ENCODE data around the gene NAGLU. TPM values are rescaled to one million over a fixed set of nuclear protein-coding genes. Genes with fewer than 3 reads are reported as not detected.

Gene NAGLU
- polyA plus RNA-seq, 1 donor (not counting 4 experiments of a cell fraction or from before 2014, with no cell fraction given), result 6.9 TPM

GRCh38 chr17:42578282-42578869 is 42.3 kb downstream of the NAGLU start:
- Histone ChIP-seq H3K27me3 (ENCODE audit: control insufficient read depth, extremely low read depth, insufficient read depth, low read length) (no peaks in the 10 kb centered on the region), H3K9me3 (ENCODE audit: control insufficient read depth, low read depth, low read length) (no peaks in the 10 kb centered on the region), H3K36me3 (ENCODE audit: control insufficient read depth in 2 of 2, extremely low read depth in 1 of 2, insufficient read depth in 2 of 2, low read length in 2 of 2) (peaks cover 28 to 40% of the 10 kb centered on the region in 2 experiments), H3K4me3 (ENCODE audit: control insufficient read depth in 2 of 3, extremely low read depth in 1 of 3, insufficient read depth in 2 of 3, low read depth in 1 of 3, low read length in 3 of 3) (peak overlapping the region; percentile 76 to 98 (median 92)), H3K4me2 (ENCODE audit: control insufficient read depth, extremely low read depth, insufficient read depth, low read depth, low read length) (peak overlapping the region; percentile 88), H4K20me1 (ENCODE audit: control insufficient read depth, extremely low read depth, insufficient read depth, low read length) (no peaks in the 10 kb centered on the region), H3K9me1 (ENCODE audit: control insufficient read depth, extremely low read depth, insufficient read depth, low read length) (no peaks in the 10 kb centered on the region), H2AFZ (ENCODE audit: control insufficient read depth, low read length) (no peak overlapping the region), H3K9ac (ENCODE audit: control insufficient read depth, extremely low read depth, insufficient read depth, low read length) (peak overlapping the region; percentile 92), H3K79me2 (ENCODE audit: control insufficient read depth, insufficient read depth, low read length) (peaks cover 30% of the 10 kb centered on the region), H3K4me1 (ENCODE audit: control insufficient read depth, extremely low read depth, insufficient read depth, low read length) (peaks cover 18% of the 10 kb centered on the region), H3K27ac (ENCODE audit: control insufficient read depth, insufficient read depth, low read length) (peak overlapping the region; percentile 79)
- FAIRE-seq (no peak), DNase-seq (ENCODE audit: low read depth, low spot score) (no peak)
- dilution Hi-C loops (cut with MboI; ENCODE audit: extremely low pct_ligation_motif_present, low sequenced_read_pairs), result no loop called here
- TF ChIP-seq EZH2 (IDR thresholded peaks at IDR 0.05; ENCODE audit: low read length) (no peak), CTCF (optimal IDR thresholded peaks at IDR 0.05 in 1 of 3, IDR thresholded peaks at IDR 0.05 in 1 of 3, conservative IDR thresholded peaks at IDR 0.05 in 1 of 3; ENCODE audit: extremely low read depth in 1 of 3, insufficient read depth in 2 of 3, low read length in 3 of 3) (peak; percentile 82 to 83 (median 83))

GRCh38 chr17:42579794-42580551 is 43.9 kb downstream of the NAGLU start:
- FAIRE-seq (no peak), DNase-seq (ENCODE audit: low read depth, low spot score) (no peak)
- H3K9ac ChIP-seq (ENCODE audit: control insufficient read depth, extremely low read depth, insufficient read depth, low read length), result no peak overlapping the region
- no peaks in the 10 kb centered on the region for H4K20me1 ChIP-seq (ENCODE audit: control insufficient read depth, extremely low read depth, insufficient read depth, low read length)
- H3K9me1 ChIP-seq (ENCODE audit: control insufficient read depth, extremely low read depth, insufficient read depth, low read length), result no peaks in the 10 kb centered on the region
- H2AFZ ChIP-seq (ENCODE audit: control insufficient read depth, low read length), result no peak overlapping the region
- H3K27ac ChIP-seq (ENCODE audit: control insufficient read depth, insufficient read depth, low read length), result no peak overlapping the region
- no peak overlapping the region for H3K4me3 ChIP-seq (ENCODE audit: control insufficient read depth in 2 of 3, extremely low read depth in 1 of 3, insufficient read depth in 2 of 3, low read depth in 1 of 3, low read length in 3 of 3)
- dilution Hi-C loops (cut with MboI; ENCODE audit: extremely low pct_ligation_motif_present, low sequenced_read_pairs), result no loop called here
- no peaks in the 10 kb centered on the region for H3K27me3 ChIP-seq (ENCODE audit: control insufficient read depth, extremely low read depth, insufficient read depth, low read length)
- no peak for TF ChIP-seq CTCF (optimal IDR thresholded peaks at IDR 0.05 in 1 of 3, IDR thresholded peaks at IDR 0.05 in 1 of 3, conservative IDR thresholded peaks at IDR 0.05 in 1 of 3; ENCODE audit: extremely low read depth in 1 of 3, insufficient read depth in 2 of 3, low read length in 3 of 3)
- no peak overlapping the region for H3K4me2 ChIP-seq (ENCODE audit: control insufficient read depth, extremely low read depth, insufficient read depth, low read depth, low read length)
- H3K9me3 ChIP-seq (ENCODE audit: control insufficient read depth, low read depth, low read length), result no peaks in the 10 kb centered on the region
- H3K36me3 ChIP-seq (ENCODE audit: control insufficient read depth in 2 of 2, extremely low read depth in 1 of 2, insufficient read depth in 2 of 2, low read length in 2 of 2), result peaks cover 28 to 45% of the 10 kb centered on the region in 2 experiments
- H3K4me1 ChIP-seq (ENCODE audit: control insufficient read depth, extremely low read depth, insufficient read depth, low read length), result peaks cover 19% of the 10 kb centered on the region
- peaks cover 26% of the 10 kb centered on the region for H3K79me2 ChIP-seq (ENCODE audit: control insufficient read depth, insufficient read depth, low read length)

All from keratinocyte (primary cell).